ENCODE results near the gene DCTN2.

- TF ChIP-seq CTCF (IDR thresholded peaks at IDR 0.05) (no peak), POLR2A (IDR thresholded peaks at IDR 0.05) (no peak)
Observed at GRCh38 chr12:57522011-57522886, 24.7 kb downstream of the DCTN2 start, which contains the start of gene MBD6.

Measured in heart left ventricle (tissue), 13 donors.